Gastroesophageal sphincter (tissue), 4 donors: ENCODE results near the gene CPNE5. TPM values are rescaled to one million over a fixed set of nuclear protein-coding genes. Genes with fewer than 3 reads are reported as not detected.

Experiments used
- ATAC-seq: fragments of 150-250 bp; one replicate; pipeline ENCODE4 v1.9.1; 2016; ENCODE audit warnings: mild to moderate bottlenecking, moderate library complexity
- H3K27ac ChIP-seq, 4 donors: fragments of 200-600 bp; sonication (generic) in 3 of 4; 1 replicate in 3 of 4; 2 replicates in 1 of 4; pipeline ENCODE4 v1.5.1; 2016 to 2019
- H3K27me3 ChIP-seq: fragments of 200-600 bp; sonication (generic); one replicate; pipeline ENCODE4 v1.5.1; 2019
- H3K36me3 ChIP-seq, 2 donors: fragments of 200-600 bp; sonication (generic); one replicate each; pipeline ENCODE4 v1.5.1; 2019; ENCODE audit warnings: control low read depth in 1 of 2
- H3K4me1 ChIP-seq, 3 donors: fragments of 200-600 bp; sonication (generic); 1 replicate in 2 of 3; 2 replicates in 1 of 3; pipeline ENCODE4 v1.5.1; 2016 to 2019; ENCODE audit warnings: control low read depth in 2 of 3
- H3K4me3 ChIP-seq, 2 donors: fragments of 200-600 bp; sonication (generic); one replicate each; pipeline ENCODE4 v1.5.1; 2019; ENCODE audit warnings: mild to moderate bottlenecking in 1 of 2, moderate library complexity in 1 of 2
- H3K9me3 ChIP-seq, 3 donors: fragments of 200-600 bp; sonication (generic); one replicate each; pipeline ENCODE4 v1.5.1; 2017 to 2019; ENCODE audit warnings: control low read depth in 2 of 3
- CTCF ChIP-seq, 4 experiments: fragments of 200-600 bp in 2 of 4; fragments of 450-650 bp in 2 of 4; sonication (generic) in 1 of 4; IDR thresholded peaks; one replicate each; pipeline ENCODE4 v1.5.1; 2017 to 2019; ENCODE audit warnings: antibody characterized with exemption in 4 of 4, mild to moderate bottlenecking in 2 of 4, moderate library complexity in 2 of 4
- EP300 ChIP-seq: sonication (generic); formaldehyde crosslinking; IDR thresholded peaks from one replicate; pipeline ENCODE4 v1.6.1; 2017; ENCODE audit warnings: antibody characterized with exemption, mild to moderate bottlenecking
- POLR2A ChIP-seq, 2 donors: fragments of 450-650 bp; IDR thresholded peaks; one replicate each; pipeline ENCODE4 v1.6.1; 2017; ENCODE audit warnings: antibody characterized with exemption in 2 of 2, mild to moderate bottlenecking in 2 of 2, moderate library complexity in 1 of 2
- POLR2AphosphoS5 ChIP-seq: sonication (generic); formaldehyde crosslinking; IDR thresholded peaks from one replicate; pipeline ENCODE4 v1.6.1; 2017; ENCODE audit warnings: antibody characterized with exemption
- WGBS, 2 donors: methylation state at CpG; one replicate each; pipeline ENCODE4 v1.1.5; 2018; ENCODE audit warnings: low coverage in 1 of 2; 5-methylcytosine and 5-hydroxymethylcytosine counted together
- total RNA-seq, 4 donors: library from RNA; depleted of rRNA; stranded (reverse); fragments of >200 nt; gene quantifications; one replicate each; pipeline ENCODE4 v1.1.0, GENCODE V29; 2016

CPNE5 gene
- total RNA-seq, 4 donors from 2014 or later = 0.42 to 2.3 (median 1.5) TPM

DNA sequence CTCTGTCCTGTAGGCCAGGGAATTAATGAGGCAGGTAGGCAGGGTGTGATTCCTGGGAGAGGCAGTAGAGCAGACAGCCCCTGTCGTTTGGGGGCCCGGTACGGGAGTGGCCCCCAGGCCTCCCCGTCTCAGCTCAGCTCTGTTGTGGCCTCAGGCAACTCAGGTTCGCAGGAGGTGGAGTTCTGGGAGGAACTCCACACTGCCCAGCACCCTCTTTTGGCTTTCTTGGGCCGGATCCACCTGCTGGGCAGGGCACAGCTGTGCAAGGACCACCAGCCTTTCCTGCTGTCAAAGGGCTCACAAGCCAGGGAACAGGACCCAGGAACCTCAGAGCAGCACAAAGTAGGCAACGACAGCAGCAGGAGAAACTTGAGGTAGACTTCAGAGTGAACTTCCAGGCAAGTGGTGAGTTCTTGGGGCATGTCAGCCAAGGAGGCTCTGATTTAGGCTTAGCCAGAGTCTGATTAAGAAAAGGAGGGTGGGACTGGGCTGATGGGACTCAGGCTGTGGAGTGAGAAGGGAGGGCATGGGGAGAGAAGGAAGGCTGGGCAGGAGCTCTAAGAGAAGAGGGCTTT lies 104.7 kb downstream of the CPNE5 start:
- H3K9me3 ChIP-seq = no peaks in the 10 kb centered on the region
- ATAC-seq = no peak
- TF ChIP-seq POLR2A (IDR thresholded peaks at IDR 0.05) (no peak), EP300 (no peak), POLR2AphosphoS5 (no peak), CTCF (IDR thresholded peaks at IDR 0.05) (no peak)
- peak overlapping the region in 1 of 2 donors; percentile 39 for H3K4me3 ChIP-seq
- peak overlapping the region in 3 of 4 donors; percentile 81 for H3K27ac ChIP-seq
- WGBS, 2 donors = 50 to 63% methylated on average over 1 of the region's 7 CpGs
- no peaks in the 10 kb centered on the region for H3K36me3 ChIP-seq
- peaks cover 0 to 19% (median 4%) of the 10 kb centered on the region in 3 donors for H3K4me1 ChIP-seq
- no peaks in the 10 kb centered on the region for H3K27me3 ChIP-seq

- no peaks in the 10 kb centered on the region for H3K36me3 ChIP-seq
- no peaks in the 10 kb centered on the region for H3K9me3 ChIP-seq
- peaks cover 0 to 26% (median 4%) of the 10 kb centered on the region in 3 donors for H3K4me1 ChIP-seq
- H3K4me3 ChIP-seq = no peak overlapping the region
- ATAC-seq = no peak
- no peak overlapping the region for H3K27ac ChIP-seq
- 77 to 100% methylated on average over 2 to 3 of the region's 5 CpGs for WGBS, 2 donors
- TF ChIP-seq POLR2AphosphoS5 (no peak), POLR2A (IDR thresholded peaks at IDR 0.05) (no peak), CTCF (IDR thresholded peaks at IDR 0.05) (no peak), EP300 (no peak)
- H3K27me3 ChIP-seq = no peaks in the 10 kb centered on the region
Observed at GRCh38 chr6:36733300-36733699, 105.9 kb downstream of the CPNE5 start.

- Histone ChIP-seq H3K9me3 (no peaks in the 10 kb centered on the region), H3K27me3 (no peaks in the 10 kb centered on the region), H3K27ac (no peak overlapping the region), H3K4me1 (peaks cover 0 to 26% (median 4%) of the 10 kb centered on the region in 3 donors), H3K36me3 (no peaks in the 10 kb centered on the region), H3K4me3 (no peak overlapping the region)
- 89 to 93% methylated on average over 1 to 3 of the region's 12 CpGs for WGBS, 2 donors
- no peak for ATAC-seq
- no peak for TF ChIP-seq POLR2A (IDR thresholded peaks at IDR 0.05)
- no peak for TF ChIP-seq POLR2AphosphoS5
- no peak for TF ChIP-seq EP300
- no peak for TF ChIP-seq CTCF (IDR thresholded peaks at IDR 0.05)
Observed at GRCh38 chr6:36731622-36732310, 107.5 kb downstream of the CPNE5 start.

DNA sequence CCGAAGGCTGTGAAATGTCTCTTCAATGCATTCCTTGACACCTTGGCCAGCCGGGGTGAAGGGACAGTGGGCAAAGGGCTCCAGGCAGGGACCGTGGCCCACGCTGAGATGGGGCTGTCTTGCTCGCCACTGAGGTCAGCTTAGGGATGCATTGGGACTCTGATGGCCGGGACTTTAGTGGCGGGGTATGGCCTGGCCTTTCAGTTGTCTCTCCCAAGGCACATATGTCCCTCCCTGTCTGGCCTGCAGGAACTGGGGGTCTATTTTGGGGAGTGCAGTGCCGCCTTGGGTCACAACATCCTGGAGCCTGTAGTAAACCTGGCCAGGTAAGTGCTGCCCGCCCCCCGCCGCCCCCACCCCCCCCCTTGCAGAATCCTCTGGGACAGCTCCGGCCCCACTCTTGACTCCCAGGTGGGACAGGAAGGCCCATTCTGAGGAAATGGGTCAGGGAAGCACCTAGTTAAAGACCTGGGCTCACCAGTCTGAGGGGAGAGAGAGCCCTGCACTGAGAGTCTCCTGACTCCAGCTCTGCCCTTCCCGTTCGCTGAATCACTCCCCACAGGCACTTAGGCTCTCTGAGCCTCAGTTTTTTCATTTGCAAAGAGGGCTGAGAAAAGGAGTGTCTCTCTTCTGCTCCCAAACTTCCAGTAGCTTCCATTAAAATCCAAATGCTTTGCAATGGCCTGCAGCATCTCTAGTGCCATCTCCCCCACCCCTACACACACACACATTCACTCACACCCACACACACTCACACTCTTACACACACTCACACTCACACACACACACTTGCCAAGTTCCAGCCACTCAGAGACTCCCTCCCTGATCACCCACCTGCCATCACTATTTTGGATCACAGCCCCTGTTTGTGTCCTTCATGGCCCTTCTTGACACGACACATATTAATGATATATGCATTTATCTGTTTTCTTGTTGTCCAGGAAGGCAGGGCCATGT lies 108.5 kb downstream of the CPNE5 start:
- Histone ChIP-seq H3K27ac (no peak overlapping the region), H3K4me3 (no peak overlapping the region), H3K36me3 (no peaks in the 10 kb centered on the region), H3K4me1 (peaks cover 0 to 21% (median 0%) of the 10 kb centered on the region in 3 donors), H3K9me3 (no peaks in the 10 kb centered on the region), H3K27me3 (no peaks in the 10 kb centered on the region)
- TF ChIP-seq CTCF (IDR thresholded peaks at IDR 0.05) = no peak
- TF ChIP-seq EP300 = no peak
- TF ChIP-seq POLR2AphosphoS5 = no peak
- no peak for TF ChIP-seq POLR2A (IDR thresholded peaks at IDR 0.05)
- WGBS, 2 donors = 96 to 97% methylated on average over 5 to 7 of the region's 15 CpGs
- ATAC-seq = no peak
